CD4-positive, CD25-positive, alpha-beta regulatory T cell (primary cell): ENCODE measurements around the gene OSTC. TPM values are rescaled to one million over a fixed set of nuclear protein-coding genes. Genes with fewer than 3 reads are reported as not detected.
"Not testable (repeated sequence)": the region's sequence is repeated elsewhere in the genome, so short reads cannot be mapped to it uniquely, and the experiment has no call there.

Experiments
- ATAC-seq, 2 donors: fragments of 150-1000 bp; cut with Tn5 transposase; one replicate each; pipeline ENCODE4 v1.10.0; 2021; ENCODE audit warnings: low read depth in 2 of 2, moderate number of reproducible peaks in 2 of 2, moderate library complexity in 1 of 2
- DNase-seq, 3 donors: peaks; one replicate each; pipeline versions ENCODE4 v3.0.0 to v3.0.0-alpha.2; 2012 to 2022; ENCODE audit warnings: mixed read lengths in 1 of 3
- H3K27ac ChIP-seq: one replicate; pipeline ENCODE4 v1.7.0; 2013; ENCODE audit warnings: mild to moderate bottlenecking, low read length; ENCODE audit not compliant: insufficient read depth, poor library complexity, severe bottlenecking
- H3K27me3 ChIP-seq: one replicate; pipeline ENCODE4 v1.7.0; 2013; ENCODE audit warnings: low read length; ENCODE audit not compliant: control insufficient read depth, insufficient read depth
- H3K36me3 ChIP-seq: one replicate; pipeline ENCODE4 v1.7.0; 2013; ENCODE audit warnings: mild to moderate bottlenecking, low read length, moderate library complexity; ENCODE audit not compliant: control insufficient read depth, insufficient read depth
- H3K4me1 ChIP-seq: 2 replicates; pipeline ENCODE4 v1.7.0; 2013; ENCODE audit warnings: mild to moderate bottlenecking, low read length; ENCODE audit not compliant: insufficient read depth, control insufficient read depth, poor library complexity, severe bottlenecking
- H3K4me3 ChIP-seq: one replicate; pipeline ENCODE4 v1.7.0; 2013; ENCODE audit warnings: low read depth, mild to moderate bottlenecking, low read length, moderate library complexity
- H3K9me3 ChIP-seq, 2 experiments: 1 replicate in 1 of 2; 2 replicates in 1 of 2; pipeline ENCODE4 v1.7.0; 2013; ENCODE audit warnings: low read length in 2 of 2, mild to moderate bottlenecking in 1 of 2, moderate library complexity in 1 of 2; ENCODE audit not compliant: control insufficient read depth in 2 of 2
- H3K27ac Mint-ChIP-seq, 3 donors: one replicate each; pipeline ENCODE4 v1.8.0; 2020 to 2022; ENCODE audit warnings: mild to moderate bottlenecking in 3 of 3, mixed read lengths in 3 of 3, moderate library complexity in 2 of 3
- H3K27me3 Mint-ChIP-seq: one replicate; pipeline ENCODE4 v1.8.0; 2022; ENCODE audit warnings: mild to moderate bottlenecking, mixed read lengths
- H3K36me3 Mint-ChIP-seq: one replicate; pipeline ENCODE4 v1.8.0; 2020; ENCODE audit warnings: mixed read lengths
- H3K4me1 Mint-ChIP-seq, 4 donors: one replicate each; pipeline ENCODE4 v1.8.0; 2020 to 2022; ENCODE audit warnings: mixed read lengths in 4 of 4, mild to moderate bottlenecking in 1 of 4
- H3K4me3 Mint-ChIP-seq, 4 donors: one replicate each; pipeline ENCODE4 v1.8.0; 2020 to 2022; ENCODE audit warnings: mild to moderate bottlenecking in 4 of 4, mixed read lengths in 4 of 4, moderate library complexity in 3 of 4
- H3K9me3 Mint-ChIP-seq, 7 donors: one replicate each; pipeline ENCODE4 v1.8.0; 2020 to 2022; ENCODE audit warnings: mixed read lengths in 7 of 7, mild to moderate bottlenecking in 3 of 7, moderate library complexity in 2 of 7
- polyA plus RNA-seq, 4 donors: library from polyadenylated mRNA; unstranded; fragments of 300-500 nt; fragmentation: Illumina TruSeq; gene quantifications; one replicate each; pipeline ENCODE4 v1.2.3, GENCODE V29; 2021
- total RNA-seq: library from RNA; stranded (reverse); gene quantifications from one replicate; pipeline ENCODE4 v1.2.3, GENCODE V29; 2022

OSTC gene
- total and polyA plus RNA-seq, 5 donors from 2014 or later, result 30.9 to 119 (median 115) TPM

GRCh38 chr4:108703966-108704365 lies 53.6 kb downstream of the OSTC start:
- Mint-ChIP-seq H3K4me1 (peaks cover 0 to 8% (median 0%) of the 10 kb centered on the region in 4 donors), H3K4me3 (no peak overlapping the region), H3K9me3 (peaks cover 0 to 3% (median 0%) of the 10 kb centered on the region in 7 donors), H3K27me3 (peaks cover 36% of the 10 kb centered on the region), H3K36me3 (no peaks in the 10 kb centered on the region), H3K27ac (no peak overlapping the region)
- no peaks in the 10 kb centered on the region for H3K9me3 ChIP-seq
- H3K27me3 ChIP-seq, result peaks cover 3% of the 10 kb centered on the region
- H3K36me3 ChIP-seq, result no peaks in the 10 kb centered on the region
- DNase-seq, result no peak
- ATAC-seq, result no peak
- H3K4me1 ChIP-seq, result no peaks in the 10 kb centered on the region
- H3K27ac ChIP-seq, result no peak overlapping the region
- H3K4me3 ChIP-seq, result no peak overlapping the region

- Mint-ChIP-seq H3K4me1 (peaks cover 0 to 8% (median 0%) of the 10 kb centered on the region in 4 donors), H3K27ac (no peak overlapping the region), H3K27me3 (peaks cover 15% of the 10 kb centered on the region), H3K9me3 (peaks cover 0 to 3% (median 0%) of the 10 kb centered on the region in 7 donors), H3K4me3 (no peak overlapping the region), H3K36me3 (no peaks in the 10 kb centered on the region)
- Histone ChIP-seq H3K4me1 (no peaks in the 10 kb centered on the region), H3K36me3 (no peaks in the 10 kb centered on the region), H3K4me3 (no peak overlapping the region), H3K27me3 (peaks cover 3% of the 10 kb centered on the region), H3K27ac (no peak overlapping the region), H3K9me3 (no peaks in the 10 kb centered on the region)
- DNase-seq, result no peak
- no peak for ATAC-seq
These were observed 55.9 kb downstream of the OSTC start for GRCh38 chr4:108706289-108706688.

GRCh38 chr4:108709234-108709633 lies 58.8 kb downstream of the OSTC start:
- Histone ChIP-seq H3K27ac (no peak overlapping the region), H3K27me3 (no peaks in the 10 kb centered on the region), H3K9me3 (no peaks in the 10 kb centered on the region), H3K4me3 (no peak overlapping the region), H3K4me1 (no peaks in the 10 kb centered on the region), H3K36me3 (no peaks in the 10 kb centered on the region)
- Mint-ChIP-seq H3K27me3 (peaks cover 10% of the 10 kb centered on the region), H3K27ac (no peak overlapping the region), H3K36me3 (no peaks in the 10 kb centered on the region), H3K4me1 (no peaks in the 10 kb centered on the region), H3K4me3 (no peak overlapping the region), H3K9me3 (peaks cover 0 to 7% (median 0%) of the 10 kb centered on the region in 7 donors)
- no peak for DNase-seq
- ATAC-seq, result no peak

- Mint-ChIP-seq H3K27ac (no peak overlapping the region), H3K4me3 (no peak overlapping the region), H3K4me1 (no peaks in the 10 kb centered on the region), H3K36me3 (no peaks in the 10 kb centered on the region), H3K27me3 (peaks cover 10% of the 10 kb centered on the region), H3K9me3 (peaks cover 0 to 7% (median 0%) of the 10 kb centered on the region in 7 donors)
- Histone ChIP-seq H3K27me3 (no peaks in the 10 kb centered on the region), H3K36me3 (no peaks in the 10 kb centered on the region), H3K4me3 (no peak overlapping the region), H3K9me3 (no peaks in the 10 kb centered on the region), H3K4me1 (no peaks in the 10 kb centered on the region), H3K27ac (no peak overlapping the region)
- no peak for ATAC-seq
- no peak for DNase-seq
These were observed 59.3 kb downstream of the OSTC start for GRCh38 chr4:108709722-108710121.

GRCh38 chr4:108710578-108710977 lies 60.2 kb downstream of the OSTC start:
- H3K27me3 ChIP-seq, H3K9me3 ChIP-seq, H3K27ac Mint-ChIP-seq, H3K9me3 Mint-ChIP-seq, H3K36me3 Mint-ChIP-seq, ATAC-seq, H3K36me3 ChIP-seq, DNase-seq, H3K4me1 Mint-ChIP-seq, H3K27ac ChIP-seq, H3K4me3 ChIP-seq, H3K4me1 ChIP-seq, H3K4me3 Mint-ChIP-seq: not testable (repeated sequence)
- peaks cover 10% of the 10 kb centered on the region for H3K27me3 Mint-ChIP-seq

- Mint-ChIP-seq H3K27ac (no peak overlapping the region), H3K36me3 (no peaks in the 10 kb centered on the region), H3K27me3 (peaks cover 11% of the 10 kb centered on the region), H3K9me3 (peaks cover 0 to 6% (median 0%) of the 10 kb centered on the region in 7 donors), H3K4me1 (no peaks in the 10 kb centered on the region), H3K4me3 (no peak overlapping the region)
- no peak for DNase-seq
- H3K4me3 ChIP-seq, result no peak overlapping the region
- H3K9me3 ChIP-seq, result no peaks in the 10 kb centered on the region
- H3K36me3 ChIP-seq, result no peaks in the 10 kb centered on the region
- no peak overlapping the region for H3K27ac ChIP-seq
- H3K4me1 ChIP-seq, result no peaks in the 10 kb centered on the region
- peaks cover 3% of the 10 kb centered on the region for H3K27me3 ChIP-seq
- ATAC-seq, result no peak
These were observed 64.5 kb downstream of the OSTC start for GRCh38 chr4:108714880-108715279.

GRCh38 chr4:108716340-108716739 lies 65.9 kb downstream of the OSTC start:
- Histone ChIP-seq H3K4me3 (no peak overlapping the region), H3K27me3 (peaks cover 3% of the 10 kb centered on the region), H3K36me3 (no peaks in the 10 kb centered on the region), H3K4me1 (no peaks in the 10 kb centered on the region), H3K27ac (no peak overlapping the region), H3K9me3 (no peaks in the 10 kb centered on the region)
- Mint-ChIP-seq H3K4me3 (no peak overlapping the region), H3K4me1 (peaks cover 0 to 2% (median 0%) of the 10 kb centered on the region in 4 donors), H3K27me3 (peaks cover 19% of the 10 kb centered on the region), H3K27ac (no peak overlapping the region), H3K36me3 (no peaks in the 10 kb centered on the region), H3K9me3 (peaks cover 0 to 6% (median 0%) of the 10 kb centered on the region in 7 donors)
- no peak for ATAC-seq
- no peak for DNase-seq

- peaks cover 0 to 2% (median 0%) of the 10 kb centered on the region in 4 donors for H3K4me1 Mint-ChIP-seq
- H3K27ac Mint-ChIP-seq, result no peak overlapping the region
- peaks cover 0 to 4% (median 0%) of the 10 kb centered on the region in 7 donors for H3K9me3 Mint-ChIP-seq
- no peaks in the 10 kb centered on the region for H3K36me3 Mint-ChIP-seq
- Histone ChIP-seq H3K9me3 (no peaks in the 10 kb centered on the region), H3K4me1 (no peaks in the 10 kb centered on the region), H3K27me3 (peaks cover 7% of the 10 kb centered on the region), H3K27ac (no peak overlapping the region), H3K4me3 (no peak overlapping the region), H3K36me3 (no peaks in the 10 kb centered on the region)
- H3K4me3 Mint-ChIP-seq, result no peak overlapping the region
- H3K27me3 Mint-ChIP-seq, result peaks cover 19% of the 10 kb centered on the region
- ATAC-seq (no peak), DNase-seq (no peak)
These were observed 67.0 kb downstream of the OSTC start for GRCh38 chr4:108717386-108717785.
